22Rv1 (cell line): ENCODE measurements around the gene FBXL7.

Experiments used
- ZFX ChIP-seq: fragments of 450-650 bp; IDR thresholded peaks from 2 replicates; pipeline ENCODE4 v1.6.1; 2017; ENCODE audit warnings: antibody characterized with exemption, borderline replicate concordance
- TF ChIP-seq, protein P1 (sequence below): fragments of 450-650 bp; IDR thresholded peaks from 2 replicates; pipeline ENCODE4 v1.5.1; 2017; ENCODE audit warnings: mild to moderate bottlenecking

DNA sequence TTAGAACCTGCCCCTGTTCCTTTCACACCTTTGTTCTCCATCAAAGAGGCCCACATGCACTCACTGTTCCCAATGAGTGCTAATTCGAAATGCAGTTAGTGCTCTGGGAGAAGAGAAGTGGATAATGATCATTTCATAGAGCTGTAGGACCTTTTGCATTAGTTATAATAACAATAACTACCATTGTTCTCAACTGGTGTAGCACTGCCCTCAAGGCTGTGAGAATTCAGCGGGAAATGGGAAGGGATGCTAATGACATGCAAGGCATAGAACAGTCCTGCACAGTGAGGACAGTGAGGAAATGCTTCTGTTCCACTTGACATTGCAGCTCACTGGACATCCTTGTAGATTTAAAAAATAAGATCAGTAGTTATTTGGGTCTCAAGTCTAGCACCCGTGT lies 187.4 kb downstream of the FBXL7 start:
- TF ChIP-seq, protein P1, sequence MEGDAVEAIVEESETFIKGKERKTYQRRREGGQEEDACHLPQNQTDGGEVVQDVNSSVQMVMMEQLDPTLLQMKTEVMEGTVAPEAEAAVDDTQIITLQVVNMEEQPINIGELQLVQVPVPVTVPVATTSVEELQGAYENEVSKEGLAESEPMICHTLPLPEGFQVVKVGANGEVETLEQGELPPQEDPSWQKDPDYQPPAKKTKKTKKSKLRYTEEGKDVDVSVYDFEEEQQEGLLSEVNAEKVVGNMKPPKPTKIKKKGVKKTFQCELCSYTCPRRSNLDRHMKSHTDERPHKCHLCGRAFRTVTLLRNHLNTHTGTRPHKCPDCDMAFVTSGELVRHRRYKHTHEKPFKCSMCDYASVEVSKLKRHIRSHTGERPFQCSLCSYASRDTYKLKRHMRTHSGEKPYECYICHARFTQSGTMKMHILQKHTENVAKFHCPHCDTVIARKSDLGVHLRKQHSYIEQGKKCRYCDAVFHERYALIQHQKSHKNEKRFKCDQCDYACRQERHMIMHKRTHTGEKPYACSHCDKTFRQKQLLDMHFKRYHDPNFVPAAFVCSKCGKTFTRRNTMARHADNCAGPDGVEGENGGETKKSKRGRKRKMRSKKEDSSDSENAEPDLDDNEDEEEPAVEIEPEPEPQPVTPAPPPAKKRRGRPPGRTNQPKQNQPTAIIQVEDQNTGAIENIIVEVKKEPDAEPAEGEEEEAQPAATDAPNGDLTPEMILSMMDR, result no peak
- TF ChIP-seq ZFX, result no peak
